Measurements from ENCODE around the gene ANKRD29. TPM values are rescaled to one million over a fixed set of nuclear protein-coding genes. Genes with fewer than 3 reads are reported as not detected.

Gene ANKRD29
- total RNA-seq, 1 experiment from 2014 or later = 6.9 TPM

DNA sequence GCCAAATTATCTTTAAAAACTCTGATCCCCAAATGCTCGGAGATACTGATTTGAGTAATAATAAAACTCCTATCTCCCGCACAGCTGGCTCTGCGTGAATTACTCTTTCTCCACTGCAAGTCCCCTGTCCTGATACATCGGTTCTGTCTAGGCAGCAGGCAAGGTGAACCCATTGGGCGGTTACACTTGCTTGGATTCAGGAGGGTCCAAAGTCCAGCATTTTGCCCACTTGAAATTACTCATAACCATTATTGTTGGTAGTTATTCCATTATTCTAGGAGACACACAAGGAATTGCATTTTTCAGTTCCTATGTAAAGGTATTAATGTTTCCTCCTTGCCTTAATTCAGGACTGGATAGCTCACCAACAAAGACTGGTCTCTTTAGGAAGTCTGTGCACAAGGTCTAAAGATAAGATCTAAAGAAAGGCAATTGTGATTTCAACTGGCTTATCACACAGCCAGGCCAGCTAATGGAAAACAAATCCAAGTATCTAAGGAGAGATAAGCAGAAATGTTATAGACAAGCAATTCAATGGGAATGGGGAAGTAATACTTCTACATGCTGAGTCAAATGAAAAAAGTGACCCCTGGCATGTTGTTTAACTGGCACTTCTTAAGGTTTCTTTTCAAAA is 53.2 kb downstream of the ANKRD29 start:
- H3K27me3 Mint-ChIP-seq (ENCODE audit: unreplicated experiment) = no peaks in the 10 kb centered on the region
- TF ChIP-seq, protein P1, sequence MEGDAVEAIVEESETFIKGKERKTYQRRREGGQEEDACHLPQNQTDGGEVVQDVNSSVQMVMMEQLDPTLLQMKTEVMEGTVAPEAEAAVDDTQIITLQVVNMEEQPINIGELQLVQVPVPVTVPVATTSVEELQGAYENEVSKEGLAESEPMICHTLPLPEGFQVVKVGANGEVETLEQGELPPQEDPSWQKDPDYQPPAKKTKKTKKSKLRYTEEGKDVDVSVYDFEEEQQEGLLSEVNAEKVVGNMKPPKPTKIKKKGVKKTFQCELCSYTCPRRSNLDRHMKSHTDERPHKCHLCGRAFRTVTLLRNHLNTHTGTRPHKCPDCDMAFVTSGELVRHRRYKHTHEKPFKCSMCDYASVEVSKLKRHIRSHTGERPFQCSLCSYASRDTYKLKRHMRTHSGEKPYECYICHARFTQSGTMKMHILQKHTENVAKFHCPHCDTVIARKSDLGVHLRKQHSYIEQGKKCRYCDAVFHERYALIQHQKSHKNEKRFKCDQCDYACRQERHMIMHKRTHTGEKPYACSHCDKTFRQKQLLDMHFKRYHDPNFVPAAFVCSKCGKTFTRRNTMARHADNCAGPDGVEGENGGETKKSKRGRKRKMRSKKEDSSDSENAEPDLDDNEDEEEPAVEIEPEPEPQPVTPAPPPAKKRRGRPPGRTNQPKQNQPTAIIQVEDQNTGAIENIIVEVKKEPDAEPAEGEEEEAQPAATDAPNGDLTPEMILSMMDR (IDR thresholded peaks at IDR 0.05; ENCODE audit: unreplicated experiment) = no peak
- no peak for DNase-seq
- peak overlapping the region; percentile 0 for H3K4me3 Mint-ChIP-seq (ENCODE audit: low read depth, unreplicated experiment)
- CTCF ChIA-PET = no interaction called here
- H3K4me1 Mint-ChIP-seq (ENCODE audit: low read depth, unreplicated experiment) = peaks cover 35% of the 10 kb centered on the region
- intact Hi-C loops (cut with micrococcal nuclease; ENCODE audit: unreplicated experiment) = no loop called here
- no peaks in the 10 kb centered on the region for H3K9me3 Mint-ChIP-seq (ENCODE audit: low read depth, unreplicated experiment)
- H3K36me3 Mint-ChIP-seq (ENCODE audit: insufficient read depth, unreplicated experiment) = peaks cover under 1% of the 10 kb centered on the region
- H3K27ac Mint-ChIP-seq (ENCODE audit: unreplicated experiment) = peak overlapping the region; percentile 12
- no TSS peak for BruUV-seq (replicated peaks)

DNA sequence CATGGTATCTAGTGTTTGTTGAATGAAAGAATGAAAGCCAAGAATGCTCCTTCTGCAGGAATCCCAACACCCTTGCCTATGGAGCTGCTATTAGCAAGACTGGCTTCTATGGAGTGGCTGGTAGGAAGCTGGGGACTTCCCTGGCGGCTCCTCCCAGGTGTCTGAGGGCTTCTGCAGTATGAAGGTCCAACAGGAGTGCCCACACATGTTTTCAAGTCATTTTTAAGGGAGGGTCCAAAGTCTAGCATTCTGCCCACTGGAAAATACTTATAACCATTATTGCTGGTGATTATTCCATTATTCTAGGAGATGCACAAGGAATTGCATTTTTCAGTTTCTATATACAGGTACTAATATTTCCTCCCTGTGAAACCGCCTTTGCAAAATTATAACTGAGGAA is 54.5 kb downstream of the ANKRD29 start:
- Mint-ChIP-seq H3K36me3 (ENCODE audit: insufficient read depth, unreplicated experiment) (peaks cover 7% of the 10 kb centered on the region), H3K27ac (ENCODE audit: unreplicated experiment) (no peak overlapping the region), H3K4me3 (ENCODE audit: low read depth, unreplicated experiment) (no peak overlapping the region), H3K4me1 (ENCODE audit: low read depth, unreplicated experiment) (peaks cover 41% of the 10 kb centered on the region), H3K9me3 (ENCODE audit: low read depth, unreplicated experiment) (no peaks in the 10 kb centered on the region), H3K27me3 (ENCODE audit: unreplicated experiment) (no peaks in the 10 kb centered on the region)
- no peak for DNase-seq
- CTCF ChIA-PET = interaction anchor here (0.7 kb wide), 1 partner anchor 20 kb away, joined by 4 read pairs; no protein-coding TSS in a partner anchor
- TF ChIP-seq, protein P1 (IDR thresholded peaks at IDR 0.05; ENCODE audit: unreplicated experiment) = no peak
- intact Hi-C loops (cut with micrococcal nuclease; ENCODE audit: unreplicated experiment) = no loop called here
- no TSS peak for BruUV-seq (replicated peaks)

DNA sequence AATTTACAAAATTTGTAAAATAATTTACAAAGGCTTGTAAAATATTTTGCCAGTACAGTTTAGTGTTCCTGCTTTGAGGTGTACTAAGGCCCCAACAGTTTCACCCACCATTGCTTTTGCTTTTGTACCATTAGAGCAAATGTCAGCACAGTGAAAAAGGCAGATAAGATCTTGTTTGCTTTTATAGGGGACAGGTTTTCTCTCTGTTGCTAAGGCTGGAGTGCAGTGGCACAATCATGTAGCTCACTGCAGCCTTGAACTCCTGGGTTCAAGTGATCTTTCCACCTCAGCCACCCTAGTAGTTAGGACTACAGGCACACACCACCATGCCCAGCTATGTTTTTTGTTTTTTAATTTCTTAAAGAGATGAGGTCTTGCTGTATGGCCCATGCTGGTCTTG is 56.8 kb downstream of the ANKRD29 start:
- no peak for DNase-seq
- CTCF ChIA-PET = no interaction called here
- intact Hi-C loops (cut with micrococcal nuclease; ENCODE audit: unreplicated experiment) = no loop called here
- Mint-ChIP-seq H3K4me3 (ENCODE audit: low read depth, unreplicated experiment) (no peak overlapping the region), H3K36me3 (ENCODE audit: insufficient read depth, unreplicated experiment) (peaks cover 7% of the 10 kb centered on the region), H3K4me1 (ENCODE audit: low read depth, unreplicated experiment) (peaks cover 27% of the 10 kb centered on the region), H3K27me3 (ENCODE audit: unreplicated experiment) (no peaks in the 10 kb centered on the region), H3K9me3 (ENCODE audit: low read depth, unreplicated experiment) (no peaks in the 10 kb centered on the region), H3K27ac (ENCODE audit: unreplicated experiment) (no peak overlapping the region)
- TF ChIP-seq, protein P1 (IDR thresholded peaks at IDR 0.05; ENCODE audit: unreplicated experiment) = no peak
- no TSS peak for BruUV-seq (replicated peaks)

DNA sequence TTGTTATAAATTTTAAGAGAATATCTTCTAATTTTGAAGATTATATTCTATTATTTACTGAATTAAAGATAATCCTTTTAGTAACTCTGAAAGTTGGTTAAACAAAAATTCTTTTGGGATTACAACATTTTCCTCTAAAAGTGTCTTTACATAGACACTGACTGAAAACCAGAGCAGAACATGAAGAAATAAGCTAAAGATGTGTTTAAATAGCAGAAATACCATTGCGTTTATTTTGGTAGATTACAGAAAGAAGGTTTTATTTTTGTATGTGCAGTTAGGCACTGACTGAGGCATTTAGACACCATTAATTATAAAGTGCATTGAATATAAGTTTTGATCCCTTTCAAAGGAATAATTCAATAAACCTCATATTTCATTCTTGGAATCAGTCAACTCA is 62.9 kb downstream of the ANKRD29 start:
- DNase-seq = no peak
- no peaks in the 10 kb centered on the region for H3K9me3 Mint-ChIP-seq (ENCODE audit: low read depth, unreplicated experiment)
- intact Hi-C loops (cut with micrococcal nuclease; ENCODE audit: unreplicated experiment) = no loop called here
- TF ChIP-seq, protein P1 (IDR thresholded peaks at IDR 0.05; ENCODE audit: unreplicated experiment) = no peak
- no peaks in the 10 kb centered on the region for H3K27me3 Mint-ChIP-seq (ENCODE audit: unreplicated experiment)
- H3K4me1 Mint-ChIP-seq (ENCODE audit: low read depth, unreplicated experiment) = peaks cover 18% of the 10 kb centered on the region
- no peak overlapping the region for H3K4me3 Mint-ChIP-seq (ENCODE audit: low read depth, unreplicated experiment)
- no peak overlapping the region for H3K27ac Mint-ChIP-seq (ENCODE audit: unreplicated experiment)
- BruUV-seq (replicated peaks) = no TSS peak
- CTCF ChIA-PET = no interaction called here
- H3K36me3 Mint-ChIP-seq (ENCODE audit: insufficient read depth, unreplicated experiment) = peaks cover 7% of the 10 kb centered on the region

Data from Calu3 (cell line).